ENCODE data around the gene VSIR.

- TF ChIP-seq CTCF (IDR thresholded peaks at IDR 0.05; ENCODE audit: low read depth, low read length) (no peak), MAX (IDR thresholded peaks at IDR 0.05; ENCODE audit: low read depth, low read length) (no peak), POLR2A (IDR thresholded peaks at IDR 0.05; ENCODE audit: extremely low read depth, insufficient read length) (no peak)
Observed at GRCh38 chr10:71727105-71727737, 46.1 kb downstream of the VSIR start.
